H9 (cell line): ENCODE results near the gene NHSL2. TPM values are rescaled to one million over a fixed set of nuclear protein-coding genes. Genes with fewer than 3 reads are reported as not detected.

Experiments used
- DNase-seq: peaks from one replicate; pipeline ENCODE4 v3.0.0-alpha.2; 2017
- H2AFZ ChIP-seq: one replicate; pipeline ENCODE4 v1.6.1; 2013; ENCODE audit warnings: mild to moderate bottlenecking, low read length, control low read depth, moderate library complexity
- H2AK5ac ChIP-seq: 2 replicates; pipeline ENCODE4 v1.6.1; 2013; ENCODE audit warnings: low read length, control low read depth, mixed read lengths; ENCODE audit not compliant: insufficient read length
- H2BK120ac ChIP-seq: one replicate; pipeline ENCODE4 v1.6.1; 2013; ENCODE audit warnings: low read depth, mild to moderate bottlenecking, low read length, control low read depth, inconsistent platforms; ENCODE audit not compliant: poor library complexity, severe bottlenecking
- H2BK12ac ChIP-seq: 2 replicates; pipeline ENCODE4 v1.6.1; 2013; ENCODE audit warnings: low read length, control low read depth, mixed read lengths, low read depth; ENCODE audit not compliant: insufficient read length
- H2BK15ac ChIP-seq: 2 replicates; pipeline ENCODE4 v1.6.1; 2013; ENCODE audit warnings: low read depth, low read length, control low read depth
- H2BK20ac ChIP-seq: one replicate; pipeline ENCODE4 v1.6.1; 2013; ENCODE audit warnings: low read depth, mild to moderate bottlenecking, low read length, control low read depth, inconsistent platforms; ENCODE audit not compliant: poor library complexity, severe bottlenecking
- H2BK5ac ChIP-seq: 2 replicates; pipeline ENCODE4 v1.6.1; 2013; ENCODE audit warnings: low read length, control low read depth, mixed read lengths; ENCODE audit not compliant: insufficient read length
- H3K14ac ChIP-seq: 2 replicates; pipeline ENCODE4 v1.6.1; 2013; ENCODE audit warnings: low read length, control low read depth; ENCODE audit not compliant: insufficient read depth
- H3K18ac ChIP-seq: 2 replicates; pipeline ENCODE4 v1.6.1; 2013; ENCODE audit warnings: low read depth, mild to moderate bottlenecking, mixed read lengths, low read length, control low read depth; ENCODE audit not compliant: insufficient read length
- H3K23ac ChIP-seq: 2 replicates; pipeline ENCODE4 v1.6.1; 2013; ENCODE audit warnings: low read length, control low read depth, mixed read lengths, low read depth; ENCODE audit not compliant: insufficient read length
- H3K23me2 ChIP-seq: 2 replicates; pipeline ENCODE4 v1.6.1; 2013; ENCODE audit warnings: low read depth, mild to moderate bottlenecking, mixed read lengths, low read length, control low read depth; ENCODE audit not compliant: insufficient read length, poor library complexity, severe bottlenecking
- H3K27ac ChIP-seq: 2 replicates; pipeline ENCODE4 v1.5.1; 2013; ENCODE audit warnings: low read length, control low read depth, mixed read lengths, low read depth; ENCODE audit not compliant: insufficient read length
- H3K27me3 ChIP-seq: 2 replicates; pipeline ENCODE4 v1.6.1; 2013; ENCODE audit warnings: low read length, control low read depth, inconsistent platforms; ENCODE audit not compliant: insufficient read depth
- H3K4ac ChIP-seq: 2 replicates; pipeline ENCODE4 v1.6.1; 2013; ENCODE audit warnings: low read depth, mild to moderate bottlenecking, control low read depth, inconsistent platforms, low read length, moderate library complexity
- H3K4me1 ChIP-seq: 2 replicates; pipeline ENCODE4 v1.6.1; 2013; ENCODE audit warnings: low read length, control low read depth, inconsistent platforms; ENCODE audit not compliant: insufficient read depth
- H3K4me2 ChIP-seq: 2 replicates; pipeline ENCODE4 v1.6.1; 2013; ENCODE audit warnings: low read length, control low read depth, mixed read lengths; ENCODE audit not compliant: insufficient read length, insufficient read depth
- H3K56ac ChIP-seq: 2 replicates; pipeline ENCODE4 v1.6.1; 2013; ENCODE audit warnings: low read depth, mild to moderate bottlenecking, mixed read lengths, low read length, control low read depth; ENCODE audit not compliant: insufficient read length
- H3K79me1 ChIP-seq: 2 replicates; pipeline ENCODE4 v1.6.1; 2013; ENCODE audit warnings: low read depth, mild to moderate bottlenecking, moderate library complexity, low read length, control low read depth, inconsistent platforms; ENCODE audit not compliant: insufficient read depth, poor library complexity, severe bottlenecking
- H3K79me2 ChIP-seq: 2 replicates; pipeline ENCODE4 v1.6.1; 2013; ENCODE audit warnings: low read length, control low read depth, inconsistent platforms; ENCODE audit not compliant: insufficient read depth
- H3K9ac ChIP-seq: 2 replicates; pipeline ENCODE4 v1.6.1; 2013; ENCODE audit warnings: low read length, control low read depth, mixed read lengths; ENCODE audit not compliant: insufficient read length; ENCODE audit errors: extremely low read depth
- H3K9me3 ChIP-seq: one replicate; pipeline ENCODE4 v1.6.1; 2013; ENCODE audit warnings: low read depth, low read length, inconsistent platforms; ENCODE audit not compliant: control insufficient read depth
- H3T11ph ChIP-seq: one replicate; pipeline ENCODE4 v1.6.1; 2013; ENCODE audit warnings: mild to moderate bottlenecking, low read length, control low read depth, inconsistent platforms
- H4K20me1 ChIP-seq: one replicate; pipeline ENCODE4 v1.6.1; 2013; ENCODE audit not compliant: control insufficient read depth, insufficient read length, insufficient read depth
- H4K5ac ChIP-seq: 2 replicates; pipeline ENCODE4 v1.6.1; 2013; ENCODE audit warnings: low read depth, mild to moderate bottlenecking, mixed read lengths, low read length, control low read depth; ENCODE audit not compliant: insufficient read length
- H4K8ac ChIP-seq: replicated peaks from 2 replicates; pipeline ENCODE4 v1.6.1; 2013; ENCODE audit warnings: low read length, control low read depth, mixed read lengths, low read depth; ENCODE audit not compliant: insufficient read length
- H4K91ac ChIP-seq: 2 replicates; pipeline ENCODE4 v1.6.1; 2013; ENCODE audit warnings: low read depth, mild to moderate bottlenecking, moderate library complexity, mixed read lengths, low read length, control low read depth; ENCODE audit not compliant: insufficient read length
- H3K27ac Mint-ChIP-seq, 3 experiments: 2 replicates in 2 of 3; 3 replicates in 1 of 3; pipeline ENCODE4 v1.8.0; 2020 to 2021; ENCODE audit warnings: mixed read lengths in 3 of 3, mild to moderate bottlenecking in 1 of 3, moderate library complexity in 1 of 3
- H3K27me3 Mint-ChIP-seq: 2 replicates; pipeline ENCODE4 v1.8.0; 2021; ENCODE audit warnings: low read depth, mild to moderate bottlenecking, moderate library complexity, mixed read lengths
- H3K36me3 Mint-ChIP-seq, 3 experiments: 2 replicates in 2 of 3; 3 replicates in 1 of 3; pipeline ENCODE4 v1.8.0; 2020 to 2021; ENCODE audit warnings: low read depth in 3 of 3, mixed read lengths in 3 of 3; ENCODE audit not compliant: insufficient read depth in 1 of 3
- H3K4me1 Mint-ChIP-seq, 2 experiments: 2 replicates each; pipeline ENCODE4 v1.8.0; 2020; ENCODE audit warnings: mixed read lengths in 2 of 2
- H3K4me3 Mint-ChIP-seq, 2 experiments: 2 replicates in 1 of 2; 3 replicates in 1 of 2; pipeline ENCODE4 v1.8.0; 2020 to 2021; ENCODE audit warnings: mild to moderate bottlenecking in 2 of 2, mixed read lengths in 2 of 2, moderate library complexity in 1 of 2
- H3K9me3 Mint-ChIP-seq, 2 experiments: 2 replicates in 1 of 2; 3 replicates in 1 of 2; pipeline ENCODE4 v1.8.0; 2020; ENCODE audit warnings: mild to moderate bottlenecking in 2 of 2, mixed read lengths in 2 of 2, moderate library complexity in 1 of 2
- WGBS: extraction: QIAGEN DNeasy Blood & Tissue Kit; methylation state at CpG from one replicate; pipeline ENCODE4 v1.1.7; 2013; ENCODE audit warnings: missing lambda C conversion rate, low lambda C conversion rate, mixed read lengths; ENCODE audit not compliant: insufficient read length; ENCODE audit errors: extremely low coverage; 5-methylcytosine and 5-hydroxymethylcytosine counted together
- total RNA-seq: library from RNA; stranded (reverse); gene quantifications from 2 replicates; pipeline ENCODE4 v1.2.1, GENCODE V29; 2021
- TF ChIP-seq, protein P1 (sequence below): fragments of 200-600 bp; sonication (generic); conservative IDR thresholded peaks from 3 replicates; pipeline ENCODE4 v1.8.0; 2021; ENCODE audit warnings: antibody characterized with exemption, mild to moderate bottlenecking

NHSL2 gene
- total RNA-seq, 1 experiment from 2014 or later: 6.4 TPM

DNA sequence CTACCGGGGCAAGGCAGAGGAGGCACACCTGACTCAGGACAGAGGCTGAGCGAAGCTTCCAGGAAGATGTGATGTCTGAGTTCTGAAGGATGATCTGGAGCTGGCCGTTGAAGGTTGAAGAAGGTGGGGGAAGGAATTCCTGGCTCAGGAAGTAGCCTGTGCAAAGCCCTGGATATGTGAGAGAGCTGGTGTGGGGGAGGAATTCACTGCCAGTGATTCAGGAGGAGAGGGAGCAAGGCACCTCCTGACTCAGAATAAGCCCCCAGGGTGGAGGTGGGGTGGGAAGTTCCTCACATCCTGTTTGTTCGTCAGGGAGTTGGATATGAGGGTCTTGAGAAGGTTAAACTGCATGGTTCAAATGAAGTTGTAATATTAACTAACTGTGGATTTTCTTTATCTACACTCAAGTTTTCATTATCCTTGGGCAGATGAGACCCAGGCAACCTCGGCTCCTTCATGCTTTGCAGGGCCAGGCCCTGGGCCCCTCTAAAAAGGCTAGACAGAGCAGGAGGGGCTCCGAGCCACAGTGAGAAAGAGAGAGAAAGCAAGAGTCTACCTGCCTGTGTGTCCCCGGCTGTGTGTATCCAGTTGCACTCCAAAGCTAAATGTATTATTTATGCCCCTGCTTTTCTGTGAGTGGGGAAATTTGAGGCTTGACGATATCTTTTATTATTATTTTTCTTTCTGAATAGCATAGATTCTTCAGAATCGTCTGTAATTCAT is 7.1 kb downstream of the NHSL2 start:
- Histone ChIP-seq H3T11ph (no peak overlapping the region), H3K27me3 (no peaks in the 10 kb centered on the region), H2BK12ac (no peak overlapping the region), H3K4me1 (peaks cover 13% of the 10 kb centered on the region), H3K9ac (peak overlapping the region; percentile 6), H2BK120ac (peak overlapping the region; percentile 44), H3K18ac (no peak overlapping the region), H2AK5ac (no peak overlapping the region), H3K9me3 (peaks cover 31% of the 10 kb centered on the region), H3K56ac (no peak overlapping the region), H3K4me2 (no peak overlapping the region), H3K23ac (no peak overlapping the region), H4K20me1 (no peaks in the 10 kb centered on the region), H3K23me2 (no peaks in the 10 kb centered on the region), H3K79me1 (peaks cover 2% of the 10 kb centered on the region), H4K91ac (no peak overlapping the region), H3K14ac (no peak overlapping the region), H2BK20ac (no peak overlapping the region), H3K4ac (no peak overlapping the region), H2BK15ac (no peak overlapping the region), H2BK5ac (no peak overlapping the region), H4K5ac (no peak overlapping the region), H3K27ac (peak overlapping the region; percentile 5), H2AFZ (no peak overlapping the region), H4K8ac (no peak overlapping the region), H3K79me2 (peaks cover 10% of the 10 kb centered on the region; the same call in 1 of the 2 replicates)
- peaks cover 66 to 69% of the 10 kb centered on the region in 2 experiments for H3K9me3 Mint-ChIP-seq
- WGBS: no CpG with 5 or more reads among the region's 9 CpGs
- H3K4me3 Mint-ChIP-seq: peak overlapping the region in 1 of 2 experiments; percentile 58; a peak in 4 of 5 replicates
- H3K36me3 Mint-ChIP-seq: peaks cover 3 to 13% (median 6%) of the 10 kb centered on the region in 3 experiments
- H3K27ac Mint-ChIP-seq: peak overlapping the region; percentile 66 to 94 (median 86)
- DNase-seq: peak; percentile 47
- TF ChIP-seq, protein P1, sequence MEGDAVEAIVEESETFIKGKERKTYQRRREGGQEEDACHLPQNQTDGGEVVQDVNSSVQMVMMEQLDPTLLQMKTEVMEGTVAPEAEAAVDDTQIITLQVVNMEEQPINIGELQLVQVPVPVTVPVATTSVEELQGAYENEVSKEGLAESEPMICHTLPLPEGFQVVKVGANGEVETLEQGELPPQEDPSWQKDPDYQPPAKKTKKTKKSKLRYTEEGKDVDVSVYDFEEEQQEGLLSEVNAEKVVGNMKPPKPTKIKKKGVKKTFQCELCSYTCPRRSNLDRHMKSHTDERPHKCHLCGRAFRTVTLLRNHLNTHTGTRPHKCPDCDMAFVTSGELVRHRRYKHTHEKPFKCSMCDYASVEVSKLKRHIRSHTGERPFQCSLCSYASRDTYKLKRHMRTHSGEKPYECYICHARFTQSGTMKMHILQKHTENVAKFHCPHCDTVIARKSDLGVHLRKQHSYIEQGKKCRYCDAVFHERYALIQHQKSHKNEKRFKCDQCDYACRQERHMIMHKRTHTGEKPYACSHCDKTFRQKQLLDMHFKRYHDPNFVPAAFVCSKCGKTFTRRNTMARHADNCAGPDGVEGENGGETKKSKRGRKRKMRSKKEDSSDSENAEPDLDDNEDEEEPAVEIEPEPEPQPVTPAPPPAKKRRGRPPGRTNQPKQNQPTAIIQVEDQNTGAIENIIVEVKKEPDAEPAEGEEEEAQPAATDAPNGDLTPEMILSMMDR: no peak
- H3K4me1 Mint-ChIP-seq: peaks cover 36 to 47% of the 10 kb centered on the region in 2 experiments
- H3K27me3 Mint-ChIP-seq: no peaks in the 10 kb centered on the region; the same call in 1 of the 2 replicates
